ENCODE results near the gene ARL10. TPM values are rescaled to one million over a fixed set of nuclear protein-coding genes. Genes with fewer than 3 reads are reported as not detected.

ARL10 gene
- total RNA-seq, 1 experiment from 2014 or later = 0.05 TPM

DNA sequence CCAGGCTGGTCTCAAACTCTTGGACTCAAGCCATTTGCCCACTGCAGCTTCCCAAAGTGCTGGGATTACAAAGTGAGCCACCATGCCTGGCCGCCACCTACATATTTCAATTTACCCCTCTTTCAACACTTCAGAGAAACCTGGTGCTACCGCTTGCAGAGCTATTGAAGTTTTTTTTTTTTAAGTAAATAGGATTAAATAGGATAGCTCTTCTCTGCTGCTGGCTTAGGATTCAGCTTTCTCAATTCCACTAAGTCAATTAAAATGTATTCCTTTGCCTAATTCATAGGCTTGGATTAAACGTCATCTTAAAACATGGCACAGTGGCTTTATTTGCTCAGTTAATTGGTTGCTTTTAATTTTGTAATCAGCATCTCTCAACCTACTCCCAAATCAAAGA, 44.7 kb upstream of the ARL10 start (continued):
- TF ChIP-seq, protein P1, sequence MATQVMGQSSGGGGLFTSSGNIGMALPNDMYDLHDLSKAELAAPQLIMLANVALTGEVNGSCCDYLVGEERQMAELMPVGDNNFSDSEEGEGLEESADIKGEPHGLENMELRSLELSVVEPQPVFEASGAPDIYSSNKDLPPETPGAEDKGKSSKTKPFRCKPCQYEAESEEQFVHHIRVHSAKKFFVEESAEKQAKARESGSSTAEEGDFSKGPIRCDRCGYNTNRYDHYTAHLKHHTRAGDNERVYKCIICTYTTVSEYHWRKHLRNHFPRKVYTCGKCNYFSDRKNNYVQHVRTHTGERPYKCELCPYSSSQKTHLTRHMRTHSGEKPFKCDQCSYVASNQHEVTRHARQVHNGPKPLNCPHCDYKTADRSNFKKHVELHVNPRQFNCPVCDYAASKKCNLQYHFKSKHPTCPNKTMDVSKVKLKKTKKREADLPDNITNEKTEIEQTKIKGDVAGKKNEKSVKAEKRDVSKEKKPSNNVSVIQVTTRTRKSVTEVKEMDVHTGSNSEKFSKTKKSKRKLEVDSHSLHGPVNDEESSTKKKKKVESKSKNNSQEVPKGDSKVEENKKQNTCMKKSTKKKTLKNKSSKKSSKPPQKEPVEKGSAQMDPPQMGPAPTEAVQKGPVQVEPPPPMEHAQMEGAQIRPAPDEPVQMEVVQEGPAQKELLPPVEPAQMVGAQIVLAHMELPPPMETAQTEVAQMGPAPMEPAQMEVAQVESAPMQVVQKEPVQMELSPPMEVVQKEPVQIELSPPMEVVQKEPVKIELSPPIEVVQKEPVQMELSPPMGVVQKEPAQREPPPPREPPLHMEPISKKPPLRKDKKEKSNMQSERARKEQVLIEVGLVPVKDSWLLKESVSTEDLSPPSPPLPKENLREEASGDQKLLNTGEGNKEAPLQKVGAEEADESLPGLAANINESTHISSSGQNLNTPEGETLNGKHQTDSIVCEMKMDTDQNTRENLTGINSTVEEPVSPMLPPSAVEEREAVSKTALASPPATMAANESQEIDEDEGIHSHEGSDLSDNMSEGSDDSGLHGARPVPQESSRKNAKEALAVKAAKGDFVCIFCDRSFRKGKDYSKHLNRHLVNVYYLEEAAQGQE (IDR thresholded peaks at IDR 0.05; ENCODE audit: low read depth) = no peak

DNA sequence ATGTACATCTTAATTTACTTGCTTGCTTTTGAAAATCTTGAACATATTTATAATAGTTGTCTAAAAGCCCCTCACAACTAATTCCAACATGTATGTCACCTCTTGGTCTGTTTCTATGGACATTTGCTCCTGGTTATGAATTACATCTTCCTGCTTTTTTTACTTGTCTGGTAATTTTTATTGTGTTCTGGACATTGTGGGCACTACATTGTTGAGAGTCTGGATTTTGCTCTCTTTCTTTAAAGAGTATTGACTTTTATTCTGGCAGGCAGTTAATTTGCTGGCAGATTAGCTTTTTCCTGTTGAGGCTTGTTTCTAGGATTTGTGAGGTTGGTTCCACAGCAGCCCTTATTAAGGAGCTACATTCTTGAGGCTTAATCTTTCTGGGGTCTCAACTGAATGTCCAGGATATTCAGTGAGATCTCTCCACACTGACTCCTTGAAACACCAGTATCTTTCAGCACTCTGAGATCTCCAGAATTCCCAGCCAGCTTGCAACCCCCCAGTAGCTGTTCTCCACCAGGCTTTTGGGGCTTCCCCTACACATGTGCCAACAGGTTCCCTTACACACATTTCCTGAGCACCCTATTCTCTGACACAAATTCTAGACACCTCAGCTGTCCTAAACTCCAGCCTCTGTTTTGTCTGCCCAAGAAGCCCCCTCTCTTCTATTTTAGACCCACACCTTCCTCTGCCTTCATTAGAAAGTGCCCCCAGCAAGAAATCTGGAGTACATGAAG, 31.1 kb upstream of the ARL10 start:
- ATAC-seq (no peak), DNase-seq (ENCODE audit: low read depth, low spot score) (no peak)
- ChIA-PET POLR2A (no interaction called here), RAD21 (ENCODE audit: low non-redundant PET in 1 of 2, low total read pairs in 2 of 2, uncharacterized antibody in 2 of 2, unreplicated experiment in 2 of 2) (no interaction called here), CTCF (no interaction called here)
- Histone ChIP-seq H3K27ac (ENCODE audit: low read depth, low read length) (no peak overlapping the region), H3K9me3 (ENCODE audit: control insufficient read depth in 1 of 2, insufficient read depth in 1 of 2, low read depth in 1 of 2, low read length in 2 of 2) (no peaks in the 10 kb centered on the region), H3K27me3 (ENCODE audit: insufficient read depth, low read length) (no peaks in the 10 kb centered on the region), H2AFZ (ENCODE audit: low read depth, low read length, poor library complexity, severe bottlenecking) (no peak overlapping the region), H3K9me2 (ENCODE audit: insufficient read depth) (no peaks in the 10 kb centered on the region), H3K4me1 (ENCODE audit: control insufficient read depth in 1 of 2, insufficient read depth in 2 of 2, low read length in 2 of 2) (no peaks in the 10 kb centered on the region), H3K79me2 (ENCODE audit: insufficient read depth, low read length) (no peaks in the 10 kb centered on the region), H4K20me1 (ENCODE audit: insufficient read depth) (no peaks in the 10 kb centered on the region), H3K4me2 (ENCODE audit: low read length) (no peak overlapping the region), H3K4me3 (replicated peaks in 1 of 2; ENCODE audit: low read depth in 1 of 2, low read length in 2 of 2) (no peak overlapping the region), H3K36me3 (ENCODE audit: control insufficient read depth in 1 of 2, insufficient read depth in 2 of 2, low read length in 2 of 2) (no peaks in the 10 kb centered on the region), H3K9ac (ENCODE audit: low read length) (no peak overlapping the region)
- intact Hi-C loops (cut with micrococcal nuclease) = no loop called here
- BruUV-seq (replicated peaks) = no TSS peak
- TF ChIP-seq EGR1 (IDR thresholded peaks at IDR 0.05; ENCODE audit: low read depth) (no peak), CBX3 (IDR thresholded peaks at IDR 0.05; ENCODE audit: low read depth) (no peak), JUND (IDR thresholded peaks at IDR 0.05) (no peak), ZFX (IDR thresholded peaks at IDR 0.05) (no peak), POLR2AphosphoS5 (IDR thresholded peaks at IDR 0.05; ENCODE audit: low read depth, low read length) (no peak), SRF (IDR thresholded peaks at IDR 0.05; ENCODE audit: low read depth) (no peak)
